ENCODE results near the gene GLB1L3. TPM values are rescaled to one million over a fixed set of nuclear protein-coding genes. Genes with fewer than 3 reads are reported as not detected.

GLB1L3 gene
- total and polyA plus RNA-seq, 2 of the 4 experiments (the other 2 are of a cell fraction): not detected

DNA sequence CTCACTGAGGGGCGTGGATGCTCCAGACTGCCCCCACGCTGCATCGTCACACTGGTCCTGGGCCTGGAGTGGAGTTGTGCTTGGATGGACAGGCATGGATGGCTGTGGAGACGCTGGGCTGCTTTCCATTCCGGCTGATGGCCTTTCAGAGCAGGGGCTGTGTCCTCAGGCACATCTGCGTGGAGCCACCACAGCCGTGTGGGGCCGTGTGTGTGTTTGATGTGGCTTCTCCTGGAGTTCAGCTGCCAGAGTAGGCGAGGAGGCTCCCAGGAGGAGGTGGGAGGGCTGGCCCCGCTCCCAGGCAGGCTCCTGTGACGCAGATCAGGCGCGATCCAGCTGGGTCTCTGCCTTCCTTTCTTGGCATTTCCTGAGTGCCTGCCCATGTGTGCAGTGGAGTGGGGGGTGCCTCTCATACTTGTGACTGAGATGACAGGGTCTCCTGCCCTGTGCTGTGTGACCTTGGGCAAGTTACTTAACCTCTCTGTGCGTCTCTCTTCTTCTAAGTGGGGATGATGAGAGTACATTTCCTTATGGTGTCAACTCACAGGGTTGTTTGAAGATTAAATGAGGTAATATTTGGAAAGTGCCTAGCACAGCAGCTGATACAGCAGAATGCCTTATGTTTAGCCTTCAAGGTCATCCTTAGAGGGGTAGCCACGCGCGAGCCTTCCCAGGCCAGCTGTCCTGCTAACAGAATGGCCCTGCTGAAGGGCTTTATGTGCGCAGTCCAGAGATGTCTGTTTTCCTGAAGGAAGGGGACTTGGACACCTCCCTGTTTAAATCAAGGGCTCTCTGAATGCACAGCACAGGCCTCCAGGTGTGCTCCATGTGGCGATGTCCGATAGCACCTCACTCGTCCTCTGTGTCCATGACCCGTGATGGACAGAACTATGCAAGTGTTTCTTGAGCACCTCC lies 89.1 kb downstream of the GLB1L3 start:
- Histone ChIP-seq H3K4me1 (ENCODE audit: control insufficient read depth, insufficient read depth, low read length) (no peaks in the 10 kb centered on the region), H3K79me1 (ENCODE audit: low read depth in 1 of 2, low read length in 2 of 2) (no peaks in the 10 kb centered on the region), H3K9me1 (ENCODE audit: insufficient read depth, low read length) (no peaks in the 10 kb centered on the region), H4K8ac (ENCODE audit: low read depth in 2 of 2, low read length in 2 of 2) (no peak overlapping the region), H3K4me3 (ENCODE audit: insufficient read depth, low read depth, low read length) (no peak overlapping the region), H3K4ac (ENCODE audit: low read depth, low read length) (no peak overlapping the region), H2AFZ (replicated peaks; ENCODE audit: low read length, poor library complexity) (no peak overlapping the region), H3K9me3 (ENCODE audit: control insufficient read depth, insufficient read depth, low read length) (peaks cover 29% of the 10 kb centered on the region), H3K27me3 (ENCODE audit: control insufficient read depth, insufficient read depth, low read length) (no peaks in the 10 kb centered on the region), H2BK15ac (ENCODE audit: low read depth, low read length) (no peak overlapping the region), H3K27ac (ENCODE audit: insufficient read depth, low read length) (no peak overlapping the region), H3K36me3 (ENCODE audit: control insufficient read depth, insufficient read depth, low read length) (no peaks in the 10 kb centered on the region), H4K91ac (ENCODE audit: insufficient read depth, low read depth, low read length) (no peak overlapping the region), H3K23ac (ENCODE audit: low read depth, low read length) (no peak overlapping the region), H4K5ac (ENCODE audit: low read depth, low read length) (no peak overlapping the region), H2AK5ac (ENCODE audit: low read depth, low read length) (no peak overlapping the region), H2BK20ac (ENCODE audit: low read depth, low read length) (no peak overlapping the region), H2AK9ac (replicated peaks; ENCODE audit: low read depth, low read length, poor library complexity) (no peak overlapping the region), H3K14ac (replicated peaks; ENCODE audit: low read depth, low read length) (no peak overlapping the region), H2BK120ac (ENCODE audit: low read depth, low read length) (no peak overlapping the region), H2BK5ac (ENCODE audit: low read depth, low read length, poor library complexity, severe bottlenecking) (no peak overlapping the region), H3K4me2 (ENCODE audit: low read depth, low read length) (no peak overlapping the region), H4K20me1 (ENCODE audit: insufficient read depth, low read length) (no peaks in the 10 kb centered on the region; the same call in 1 of the 2 replicates), H3K18ac (ENCODE audit: low read depth, low read length) (no peak overlapping the region), H3K9ac (ENCODE audit: low read depth, low read length) (no peak overlapping the region), H3K56ac (ENCODE audit: extremely low read depth, insufficient read depth, low read length) (no peak overlapping the region)
- CTCF ChIA-PET: no interaction called here
- POLR2A ChIA-PET (ENCODE audit: unreplicated experiment): no interaction called here
- in situ Hi-C loops (cut with MboI; ENCODE audit: low sequenced_read_pairs): no loop called here
- intact Hi-C loops (cut with micrococcal nuclease): no loop called here
- BruUV-seq (replicated peaks): no TSS peak
- DNase-seq: no peak
- WGBS, 2 experiments (ENCODE audit: extremely low coverage in 2 of 2, insufficient read length in 1 of 2): 77% methylated on average over 8 of the region's 22 CpGs; no CpG with 5 or more reads in 1 of the 2 experiments
- no peak for ATAC-seq (ENCODE audit: low read depth)
- TF ChIP-seq POLR2A (IDR thresholded peaks at IDR 0.05; ENCODE audit: low read depth, low read length): no peak
- dilution Hi-C loops (cut with HindIII; ENCODE audit: low sequenced_read_pairs, unreplicated experiment): no loop called here

Measured in IMR-90 (cell line).